GM19193 (cell line): Measurements from ENCODE around the gene CLEC3B.

ENCODE experiments used
- POLR2A ChIP-seq: IDR thresholded peaks from 4 replicates; pipeline ENCODE4 v1.6.1; 2011; ENCODE audit not compliant: insufficient read depth, insufficient read length; ENCODE audit errors: extremely low read depth

CLEC3B gene

GRCh38 chr3:45020534-45020933, 5.6 kb upstream of the CLEC3B start:
- TF ChIP-seq POLR2A, result no peak

DNA sequence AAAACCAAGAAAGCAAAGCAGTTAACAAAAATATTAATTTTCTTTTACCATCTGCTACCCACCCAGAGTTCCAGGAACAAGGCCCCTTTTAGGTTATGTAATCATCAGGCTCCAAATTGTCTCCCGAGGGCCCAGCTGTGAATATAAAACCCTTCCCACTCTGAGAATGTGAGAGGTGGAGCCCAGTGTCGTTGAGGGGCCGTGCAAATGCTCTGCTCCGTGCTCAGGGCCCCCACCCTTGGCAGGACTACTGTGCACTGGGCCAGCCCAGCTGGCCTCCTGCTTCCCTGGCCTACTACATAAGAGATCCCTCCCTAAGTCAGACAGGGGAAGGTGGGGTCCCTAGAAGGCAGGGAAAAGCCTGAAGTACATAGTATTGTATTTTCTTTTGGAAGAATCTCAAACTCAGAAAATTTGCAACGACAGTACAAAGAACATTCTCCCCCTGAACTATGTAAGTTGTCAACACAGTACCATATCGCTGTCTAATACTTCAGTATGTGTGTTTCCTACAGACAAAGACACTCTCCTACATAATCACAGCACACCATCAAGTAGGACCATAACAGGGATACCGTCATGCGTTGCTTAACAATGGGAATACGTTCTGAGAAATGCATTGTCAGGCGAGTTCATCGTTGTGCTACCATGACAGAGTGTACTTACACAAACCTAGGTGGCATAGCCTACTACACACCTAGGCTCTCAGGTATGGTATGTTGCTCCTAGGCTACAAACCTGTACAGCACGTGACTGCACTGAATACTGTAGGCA, 4.4 kb upstream of the CLEC3B start:
- TF ChIP-seq POLR2A, result no peak

DNA sequence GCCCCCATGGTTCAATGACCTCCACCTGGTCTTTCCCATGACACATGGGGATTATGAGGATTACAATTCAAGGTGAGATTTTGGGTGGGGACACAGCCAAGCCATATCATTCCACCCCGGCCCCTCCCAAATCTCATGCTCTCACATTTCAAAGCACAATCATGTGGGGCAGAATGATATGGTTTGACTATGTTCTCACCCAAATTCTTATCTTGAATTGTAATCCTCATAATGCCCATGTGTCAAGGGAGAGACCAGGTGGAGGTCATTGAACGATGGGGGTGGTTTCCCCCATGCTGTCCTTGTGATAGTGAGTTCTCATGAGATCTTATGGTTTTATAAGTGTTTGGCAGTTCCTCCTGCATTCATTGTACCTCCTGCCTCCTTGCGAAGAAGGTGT, 2.4 kb upstream of the CLEC3B start:
- TF ChIP-seq POLR2A, result no peak

- no peak for TF ChIP-seq POLR2A
Observed at GRCh38 chr3:45024542-45025255, 1.4 kb upstream of the CLEC3B start.

DNA sequence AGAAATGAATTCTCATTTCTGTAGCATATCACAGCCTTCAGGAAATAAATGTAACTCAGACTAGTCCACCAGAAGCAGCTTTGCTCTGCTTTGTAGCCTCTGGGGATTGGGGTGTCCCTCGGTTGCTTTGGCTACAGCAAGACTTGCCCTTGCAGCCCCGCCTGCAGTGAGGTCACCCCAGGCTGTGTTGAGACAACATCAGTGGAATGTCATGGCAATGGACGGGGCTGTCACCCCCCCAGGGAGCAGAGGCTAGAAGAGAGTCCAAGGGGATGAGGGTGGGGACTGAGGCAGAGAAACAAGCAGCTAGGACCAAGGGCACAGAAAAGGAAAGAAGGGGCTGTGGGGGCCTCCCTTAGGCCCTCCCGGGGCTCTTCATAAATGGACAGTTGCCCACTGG, 854 bp downstream of the CLEC3B start:
- no peak for TF ChIP-seq POLR2A

GRCh38 chr3:45027441-45027840, 1.3 kb downstream of the CLEC3B start:
- no peak for TF ChIP-seq POLR2A

DNA sequence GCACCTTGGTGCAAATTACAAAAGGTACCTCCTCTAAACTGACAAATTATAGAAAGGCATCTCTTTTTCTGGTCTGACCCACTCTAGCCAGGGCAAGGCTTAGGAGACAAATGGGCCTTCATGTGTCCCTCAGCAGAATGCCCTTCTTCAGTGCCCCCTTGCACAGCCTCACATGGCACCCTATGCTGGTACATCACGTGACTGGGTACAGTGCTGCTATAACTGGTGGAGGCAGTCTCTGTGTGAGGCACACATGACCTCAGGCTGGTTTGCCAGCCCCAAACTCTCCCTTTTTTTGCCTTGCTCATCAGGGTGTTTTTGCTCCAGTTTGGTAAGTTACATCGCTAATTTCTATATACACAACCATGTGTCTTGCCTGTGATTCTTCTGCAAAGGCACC, 3.1 kb downstream of the CLEC3B start:
- TF ChIP-seq POLR2A, result no peak

DNA sequence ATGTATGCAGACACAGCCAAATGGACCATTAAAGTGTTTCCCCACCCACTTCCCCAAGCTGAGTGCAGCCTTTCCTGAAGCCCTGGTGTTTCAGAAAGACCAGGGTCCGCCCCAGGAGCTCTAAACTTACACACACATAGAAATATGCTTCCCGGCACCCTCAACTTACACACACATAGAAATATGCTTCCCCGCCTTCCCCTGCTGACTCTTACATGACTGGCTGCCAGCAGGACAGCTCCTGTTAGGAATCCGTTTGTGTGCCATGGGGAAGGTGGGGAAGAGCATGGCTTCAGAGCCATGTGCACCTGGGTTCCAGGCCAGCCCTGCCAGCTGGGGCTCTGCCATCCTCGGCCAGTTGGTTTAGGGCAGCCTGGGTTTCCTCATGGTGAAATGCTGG, 3.6 kb downstream of the CLEC3B start:
- no peak for TF ChIP-seq POLR2A

- TF ChIP-seq POLR2A, result no peak
Observed at GRCh38 chr3:45031531-45031930, 5.4 kb downstream of the CLEC3B start.

- no peak for TF ChIP-seq POLR2A
Observed at GRCh38 chr3:45032113-45032512, 6.0 kb downstream of the CLEC3B start.

DNA sequence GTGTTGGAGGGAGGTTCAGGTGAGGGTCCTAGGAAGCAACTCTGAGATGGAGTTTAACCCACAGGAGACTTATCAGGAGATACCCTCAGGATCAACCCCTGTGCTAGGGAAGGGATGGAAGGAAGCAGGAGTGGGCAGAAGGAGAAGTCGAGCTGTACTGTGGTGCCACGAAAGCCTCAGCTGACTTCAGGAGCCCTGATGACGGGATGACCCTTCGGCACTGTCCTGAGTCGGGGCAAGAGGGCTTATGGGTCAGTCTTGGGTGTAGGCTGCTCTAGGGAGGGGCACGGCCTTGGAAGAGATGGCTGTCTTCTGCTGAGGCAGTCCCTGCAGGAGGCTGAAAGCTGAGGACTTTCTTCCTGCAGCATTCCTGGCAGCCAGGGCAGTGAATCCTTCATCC, 7.7 kb downstream of the CLEC3B start:
- TF ChIP-seq POLR2A, result no peak

DNA sequence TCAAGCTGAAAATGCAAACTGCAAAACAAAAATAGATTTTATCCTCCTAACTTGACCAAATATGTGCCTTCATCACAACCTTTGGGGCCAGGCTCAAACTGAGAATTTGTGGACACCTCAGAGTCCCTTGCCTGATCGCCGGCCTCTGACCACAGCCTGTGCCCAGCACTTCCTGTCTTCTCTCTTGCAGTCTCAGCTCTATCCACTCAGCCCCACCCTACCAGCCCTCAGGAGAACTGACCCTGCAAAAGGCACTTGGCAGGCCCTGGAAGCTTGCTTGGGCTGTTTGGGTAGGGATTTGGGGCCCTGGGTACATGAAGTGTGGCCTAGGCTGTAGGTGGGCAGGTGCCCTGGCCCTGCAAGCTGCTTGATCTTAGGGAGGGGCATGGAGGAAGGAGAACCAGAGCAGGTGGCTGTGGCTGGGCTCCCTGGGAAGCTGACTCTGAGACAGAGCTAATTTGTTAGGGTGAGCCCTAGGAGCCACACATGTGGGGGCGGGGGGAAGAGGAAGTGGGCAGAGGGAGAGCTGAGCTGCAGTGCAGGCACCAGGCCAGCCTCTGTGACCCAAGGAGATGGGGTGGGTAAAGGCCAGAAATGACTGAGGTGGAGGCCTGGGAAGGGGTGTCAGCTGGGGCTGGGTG, 8.6 kb downstream of the CLEC3B start:
- no peak for TF ChIP-seq POLR2A

- no peak for TF ChIP-seq POLR2A
Observed at GRCh38 chr3:45035441-45036301, 9.6 kb downstream of the CLEC3B start.

GRCh38 chr3:45037720-45038455, 11.8 kb downstream of the CLEC3B start:
- no peak for TF ChIP-seq POLR2A
